ENCODE results near the gene NDUFA12. TPM values are rescaled to one million over a fixed set of nuclear protein-coding genes. Genes with fewer than 3 reads are reported as not detected.

NDUFA12 gene
- total and polyA plus RNA-seq, 8 donors = 20.7 to 68.0 (median 31.1) TPM

GRCh38 chr12:94961911-94962310 is 41.6 kb downstream of the NDUFA12 start:
- Histone ChIP-seq H3K9me3 (no peaks in the 10 kb centered on the region), H3K27ac (no peak overlapping the region), H3K27me3 (no peaks in the 10 kb centered on the region), H3K36me3 (no peaks in the 10 kb centered on the region), H3K4me3 (no peak overlapping the region), H3K4me1 (no peaks in the 10 kb centered on the region)
- DNase-seq (no peak), ATAC-seq (no peak), FAIRE-seq (no peak)
- no peak for TF ChIP-seq CTCF (IDR thresholded peaks at IDR 0.05)
- WGBS, 2 donors = 89 to 95% methylated on average over 2 of the region's 2 CpGs
- intact Hi-C loops (cut with DNase I) = no loop called here

GRCh38 chr12:94961256-94961824 is 42.2 kb downstream of the NDUFA12 start:
- H3K27me3 ChIP-seq = no peaks in the 10 kb centered on the region
- intact Hi-C loops (cut with DNase I) = no loop called here

GRCh38 chr12:94957006-94957405 is 46.5 kb downstream of the NDUFA12 start:
- no peak overlapping the region for H3K4me3 ChIP-seq
- no peaks in the 10 kb centered on the region for H3K36me3 ChIP-seq
- H3K27ac ChIP-seq = no peak overlapping the region
- ATAC-seq (no peak), FAIRE-seq (no peak), DNase-seq (no peak)
- no peaks in the 10 kb centered on the region for H3K27me3 ChIP-seq
- H3K9me3 ChIP-seq = no peaks in the 10 kb centered on the region
- no peak for TF ChIP-seq CTCF (IDR thresholded peaks at IDR 0.05)
- no peaks in the 10 kb centered on the region for H3K4me1 ChIP-seq
- intact Hi-C loops (cut with DNase I) = no loop called here

More at GRCh38 chr12:94961256-94961824, 42.2 kb downstream of the NDUFA12 start:
- Histone ChIP-seq H3K9me3 (no peaks in the 10 kb centered on the region), H3K4me1 (no peaks in the 10 kb centered on the region), H3K4me3 (no peak overlapping the region), H3K27ac (no peak overlapping the region), H3K36me3 (no peaks in the 10 kb centered on the region)
- no peak for DNase-seq
- FAIRE-seq = no peak
- no peak for TF ChIP-seq CTCF (IDR thresholded peaks at IDR 0.05)
- ATAC-seq = no peak

- H3K36me3 ChIP-seq = no peaks in the 10 kb centered on the region
- no peaks in the 10 kb centered on the region for H3K27me3 ChIP-seq
- DNase-seq (no peak), ATAC-seq (no peak), FAIRE-seq (no peak)
- no peak overlapping the region for H3K4me3 ChIP-seq
- TF ChIP-seq CTCF (IDR thresholded peaks at IDR 0.05) = no peak
- 80 to 84% methylated on average over 10 of the region's 10 CpGs for WGBS, 2 donors
- intact Hi-C loops (cut with DNase I) = no loop called here
- H3K9me3 ChIP-seq = no peaks in the 10 kb centered on the region
- H3K27ac ChIP-seq = no peak overlapping the region
- H3K4me1 ChIP-seq = no peaks in the 10 kb centered on the region
Observed at GRCh38 chr12:94954948-94955592, 48.4 kb downstream of the NDUFA12 start.

GRCh38 chr12:94954029-94954685 is 49.3 kb downstream of the NDUFA12 start:
- ATAC-seq = peak; percentile 82 to 95 (median 94)
- peak in 2 of 6 donors; percentile 5 to 51 for DNase-seq
- WGBS, 2 donors = 0 to 4% methylated on average over 1 of the region's 1 CpG
- TF ChIP-seq CTCF (IDR thresholded peaks at IDR 0.05) = no peak
- intact Hi-C loops (cut with DNase I) = no loop called here
- FAIRE-seq = no peak
- no peaks in the 10 kb centered on the region for H3K36me3 ChIP-seq
- H3K9me3 ChIP-seq = no peaks in the 10 kb centered on the region
- no peaks in the 10 kb centered on the region for H3K4me1 ChIP-seq
- H3K4me3 ChIP-seq = no peak overlapping the region
- no peaks in the 10 kb centered on the region for H3K27me3 ChIP-seq
- no peak overlapping the region for H3K27ac ChIP-seq
